ENCODE measurements around the gene MFAP2. TPM values are rescaled to one million over a fixed set of nuclear protein-coding genes. Genes with fewer than 3 reads are reported as not detected.
A peak's percentile ranks its signal among the peaks of the same experiment; 100 is the strongest.

The MFAP2 gene
- total RNA-seq, 2 donors from 2014 or later = 120 to 170 TPM

GRCh38 chr1:16970132-16970910 is 10.1 kb downstream of the MFAP2 start:
- no peak overlapping the region for H3K9ac ChIP-seq (ENCODE audit: extremely low read depth, low read length, poor library complexity, severe bottlenecking)
- Mint-ChIP-seq H3K4me3 (no peak overlapping the region), H3K36me3 (ENCODE audit: low read depth) (peaks cover 45% of the 10 kb centered on the region), H3K4me1 (peaks cover 4% of the 10 kb centered on the region), H3K9me3 (no peaks in the 10 kb centered on the region), H3K27me3 (ENCODE audit: insufficient read depth) (no peaks in the 10 kb centered on the region), H3K27ac (no peak overlapping the region)
- peaks cover 19% of the 10 kb centered on the region for H3K36me3 ChIP-seq (ENCODE audit: control insufficient read depth, insufficient read depth, low read length)
- no peaks in the 10 kb centered on the region for H3K9me3 ChIP-seq (ENCODE audit: control insufficient read depth, low read length)
- 94 to 96% methylated on average over 24 to 28 of the region's 28 CpGs for WGBS, 2 experiments (ENCODE audit: insufficient coverage in 1 of 2, insufficient read length in 1 of 2)
- peak overlapping the region; percentile 53 for H3K27ac ChIP-seq (ENCODE audit: low read depth, low read length)
- TF ChIP-seq CTCF (conservative IDR thresholded peaks at IDR 0.05) = no peak
- H3K27me3 ChIP-seq (ENCODE audit: control insufficient read depth, insufficient read depth, low read length, poor library complexity, severe bottlenecking) = no peaks in the 10 kb centered on the region
- no peak overlapping the region for H3K4me3 ChIP-seq (ENCODE audit: low read length)
- H3K4me1 ChIP-seq (ENCODE audit: control insufficient read depth, insufficient read depth, low read length) = no peaks in the 10 kb centered on the region
- no peak for DNase-seq

DNA sequence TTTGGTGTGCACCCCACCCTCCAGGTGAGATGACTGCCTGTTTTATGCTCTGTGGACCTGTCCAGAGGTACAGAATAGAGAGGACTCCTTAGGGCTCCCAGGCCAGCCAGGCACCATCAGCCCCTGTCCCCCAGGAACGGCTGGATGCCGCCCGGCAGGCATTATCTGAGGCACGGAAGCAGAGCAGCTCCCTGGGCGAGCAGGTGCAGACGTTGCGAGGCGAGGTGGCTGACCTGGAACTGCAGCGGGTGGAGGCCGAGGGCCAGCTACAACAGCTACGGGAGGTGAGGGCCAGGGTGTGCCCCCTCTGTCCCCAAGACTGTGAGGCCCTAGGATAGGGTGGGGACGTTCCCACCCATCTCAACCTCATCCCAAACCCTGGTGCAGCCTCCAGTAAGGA is 10.8 kb downstream of the MFAP2 start:
- no peak overlapping the region for H3K4me3 Mint-ChIP-seq

GRCh38 chr1:16969057-16969611 is 11.3 kb downstream of the MFAP2 start:
- no peak overlapping the region for H3K4me3 ChIP-seq (ENCODE audit: low read length)
- no peak overlapping the region for H3K9ac ChIP-seq (ENCODE audit: extremely low read depth, low read length, poor library complexity, severe bottlenecking)
- H3K9me3 Mint-ChIP-seq = no peaks in the 10 kb centered on the region
- 93 to 97% methylated on average over 6 to 14 of the region's 14 CpGs for WGBS, 2 experiments (ENCODE audit: insufficient coverage in 1 of 2, insufficient read length in 1 of 2)
- H3K27me3 Mint-ChIP-seq (ENCODE audit: insufficient read depth) = no peaks in the 10 kb centered on the region
- peaks cover 4% of the 10 kb centered on the region for H3K4me1 Mint-ChIP-seq
- H3K36me3 ChIP-seq (ENCODE audit: control insufficient read depth, insufficient read depth, low read length) = peaks cover 18% of the 10 kb centered on the region
- TF ChIP-seq CTCF (conservative IDR thresholded peaks at IDR 0.05) = no peak
- H3K4me3 Mint-ChIP-seq = no peak overlapping the region
- peaks cover 46% of the 10 kb centered on the region for H3K36me3 Mint-ChIP-seq (ENCODE audit: low read depth)
- no peaks in the 10 kb centered on the region for H3K4me1 ChIP-seq (ENCODE audit: control insufficient read depth, insufficient read depth, low read length)
- H3K27ac ChIP-seq (ENCODE audit: low read depth, low read length) = no peak overlapping the region
- H3K27ac Mint-ChIP-seq = no peak overlapping the region
- H3K9me3 ChIP-seq (ENCODE audit: control insufficient read depth, low read length) = no peaks in the 10 kb centered on the region
- DNase-seq = peak; percentile 79
- H3K27me3 ChIP-seq (ENCODE audit: control insufficient read depth, insufficient read depth, low read length, poor library complexity, severe bottlenecking) = no peaks in the 10 kb centered on the region

More for the DNA sequence above, 10.8 kb downstream of the MFAP2 start:
- no peak overlapping the region for H3K27ac Mint-ChIP-seq
- peak overlapping the region; percentile 32 for H3K27ac ChIP-seq (ENCODE audit: low read depth, low read length)
- peaks cover 18% of the 10 kb centered on the region for H3K36me3 ChIP-seq (ENCODE audit: control insufficient read depth, insufficient read depth, low read length)
- H3K4me1 Mint-ChIP-seq = peaks cover 4% of the 10 kb centered on the region
- no peak overlapping the region for H3K4me3 ChIP-seq (ENCODE audit: low read length)
- no peaks in the 10 kb centered on the region for H3K4me1 ChIP-seq (ENCODE audit: control insufficient read depth, insufficient read depth, low read length)
- H3K36me3 Mint-ChIP-seq (ENCODE audit: low read depth) = peaks cover 46% of the 10 kb centered on the region
- H3K9me3 Mint-ChIP-seq = no peaks in the 10 kb centered on the region
- no peaks in the 10 kb centered on the region for H3K27me3 Mint-ChIP-seq (ENCODE audit: insufficient read depth)
- no peaks in the 10 kb centered on the region for H3K27me3 ChIP-seq (ENCODE audit: control insufficient read depth, insufficient read depth, low read length, poor library complexity, severe bottlenecking)
- no peak for DNase-seq
- WGBS, 2 experiments (ENCODE audit: insufficient coverage in 1 of 2, insufficient read length in 1 of 2) = 91 to 98% methylated on average over 7 to 12 of the region's 12 CpGs
- no peaks in the 10 kb centered on the region for H3K9me3 ChIP-seq (ENCODE audit: control insufficient read depth, low read length)
- H3K9ac ChIP-seq (ENCODE audit: extremely low read depth, low read length, poor library complexity, severe bottlenecking) = no peak overlapping the region
- no peak for TF ChIP-seq CTCF (conservative IDR thresholded peaks at IDR 0.05)

All from endodermal cell (in vitro differentiated cells).